GM21717 (cell line): Measurements from ENCODE around the gene CORO2B.
"Not testable (repeated sequence)": the region's sequence is repeated elsewhere in the genome, so short reads cannot be mapped to it uniquely, and the experiment has no call there.

Experiments
- ATAC-seq: cut with Tn5 transposase; IDR thresholded peaks from one replicate; pipeline ENCODE4 v1.9.1; 2021; ENCODE audit warnings: mild to moderate bottlenecking, moderate library complexity; ENCODE audit not compliant: unreplicated experiment

CORO2B gene

DNA sequence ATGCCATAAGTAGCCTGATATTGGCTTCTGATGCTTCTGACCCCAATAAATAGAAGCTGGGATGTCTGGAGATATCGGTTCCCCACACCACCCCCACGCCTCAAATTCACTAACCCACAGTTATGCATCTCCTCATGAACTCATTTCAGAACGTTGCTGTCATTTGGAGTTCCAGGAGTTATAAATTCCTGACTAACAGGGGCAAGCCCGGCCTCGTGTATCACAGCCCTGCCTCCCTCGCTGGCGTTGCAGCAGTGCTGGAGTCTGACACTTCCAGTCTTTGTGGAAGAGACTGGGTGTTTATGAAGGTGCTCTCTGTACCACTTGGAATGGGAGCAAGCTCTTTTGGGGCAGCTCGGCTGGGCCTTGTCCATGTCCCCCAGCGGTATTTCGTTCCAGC, 140.9 kb downstream of the CORO2B start:
- no peak for ATAC-seq

- no peak for ATAC-seq
Observed at GRCh38 chr15:68721886-68722285, 143.1 kb downstream of the CORO2B start.

DNA sequence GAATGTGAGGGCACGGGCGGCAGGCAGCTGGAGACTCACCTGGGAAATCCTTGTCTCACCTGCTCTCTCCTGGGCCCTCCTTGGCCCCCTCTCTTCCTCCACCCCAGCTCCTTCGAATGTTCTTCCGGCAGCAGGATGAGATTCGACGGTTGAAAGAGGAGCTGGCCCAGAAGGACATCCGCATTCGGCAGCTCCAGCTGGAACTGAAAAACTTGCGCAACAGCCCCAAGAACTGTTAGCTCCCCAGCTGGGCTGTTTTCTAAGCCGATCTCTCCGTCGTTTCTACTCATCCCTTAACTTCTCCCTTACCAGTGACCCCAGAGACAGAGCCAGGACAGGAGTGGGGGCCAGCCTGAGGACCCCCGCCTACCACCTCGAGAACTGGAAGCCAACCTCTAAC, 146.9 kb downstream of the CORO2B start:
- no peak for ATAC-seq

GRCh38 chr15:68726246-68726645, 147.5 kb downstream of the CORO2B start:
- no peak for ATAC-seq

- no peak for ATAC-seq
Observed at GRCh38 chr15:68729789-68730411, 151.1 kb downstream of the CORO2B start.

DNA sequence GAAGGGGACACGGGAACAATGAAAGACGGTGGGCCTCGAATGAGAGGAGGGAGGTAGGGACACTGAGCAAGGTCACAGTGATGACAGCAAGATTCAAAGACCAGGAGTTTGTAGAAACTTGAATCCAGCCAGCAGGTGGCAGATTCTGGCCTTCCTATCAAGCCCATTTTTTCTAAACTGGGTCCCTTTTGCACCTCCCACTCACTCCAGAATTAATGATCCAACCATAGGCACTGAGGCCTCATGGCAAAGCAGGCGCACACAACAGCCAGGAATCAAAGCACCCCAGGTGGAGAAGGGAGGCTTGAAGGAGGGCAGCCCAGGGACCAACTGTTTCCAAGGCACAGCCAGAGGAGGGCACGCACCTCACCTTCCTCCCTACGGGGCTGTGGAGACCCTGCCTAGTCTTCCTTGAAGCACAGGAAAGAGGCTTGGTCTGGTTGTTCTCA, 151.7 kb downstream of the CORO2B start:
- ATAC-seq = no peak

DNA sequence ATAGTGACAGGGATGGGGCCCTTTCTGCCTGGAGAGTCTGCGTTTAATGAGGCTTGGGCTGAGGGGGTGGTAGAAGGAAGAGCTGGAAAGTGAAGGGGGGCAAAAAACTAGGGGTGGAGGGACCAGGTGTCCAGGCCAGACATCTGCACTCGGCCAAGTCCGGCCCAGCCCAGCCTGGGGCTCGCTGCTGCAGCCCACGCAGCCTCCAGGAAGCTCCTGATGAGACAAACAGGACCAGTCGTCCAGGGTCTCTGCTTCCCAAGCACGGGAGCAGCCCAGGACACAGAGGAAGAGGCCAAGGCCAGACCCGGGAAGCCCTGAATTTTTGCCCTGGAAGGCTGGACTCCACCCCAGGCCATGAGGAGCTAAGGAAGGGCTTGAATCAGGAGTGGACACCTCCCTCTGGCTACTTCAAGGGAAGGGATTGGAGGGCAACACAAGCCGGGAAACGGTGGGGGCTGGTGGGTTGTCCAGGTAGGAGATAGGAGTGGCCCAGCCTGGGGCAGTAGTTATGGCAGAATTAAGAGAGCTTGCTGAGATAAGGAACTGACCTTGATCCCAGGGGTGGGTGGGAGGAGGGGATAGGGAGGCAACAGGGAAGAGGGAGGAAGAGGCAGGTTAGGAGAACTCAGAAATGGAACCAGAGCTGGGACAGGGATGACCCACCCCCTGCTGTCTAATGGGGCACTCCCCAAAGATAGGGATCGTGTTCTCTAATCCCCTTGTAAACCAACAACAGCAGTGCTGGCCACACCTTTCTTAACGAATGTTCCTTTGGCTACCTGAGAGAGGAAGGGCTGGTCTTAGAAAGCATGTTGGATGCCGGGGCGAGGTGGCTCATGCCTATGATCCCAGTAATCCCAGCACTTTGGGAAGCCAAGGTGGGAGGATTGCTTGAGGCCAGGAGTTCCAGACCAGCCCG, 152.4 kb downstream of the CORO2B start:
- no peak for ATAC-seq

GRCh38 chr15:68732451-68732850, 153.7 kb downstream of the CORO2B start:
- no peak for ATAC-seq

DNA sequence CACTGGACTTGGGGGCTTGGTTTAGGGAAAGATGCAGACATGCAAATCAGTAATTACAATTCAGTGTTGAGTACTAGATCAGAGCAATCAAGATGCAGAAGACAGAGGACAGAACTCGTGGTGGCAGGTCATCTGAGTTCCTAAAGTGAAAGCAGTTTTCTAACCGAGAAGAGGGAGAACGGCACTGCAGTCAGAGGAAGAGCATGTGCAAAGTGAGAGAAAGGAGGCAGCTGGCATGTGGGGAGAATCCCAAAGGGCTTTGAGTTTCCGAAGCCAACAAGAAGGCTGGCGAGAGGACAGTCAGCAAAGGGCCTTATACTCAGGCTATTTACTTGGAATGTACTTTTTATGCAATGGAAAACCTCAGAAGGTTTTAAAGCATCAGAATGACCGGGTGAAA, 154.9 kb downstream of the CORO2B start:
- no peak for ATAC-seq

DNA sequence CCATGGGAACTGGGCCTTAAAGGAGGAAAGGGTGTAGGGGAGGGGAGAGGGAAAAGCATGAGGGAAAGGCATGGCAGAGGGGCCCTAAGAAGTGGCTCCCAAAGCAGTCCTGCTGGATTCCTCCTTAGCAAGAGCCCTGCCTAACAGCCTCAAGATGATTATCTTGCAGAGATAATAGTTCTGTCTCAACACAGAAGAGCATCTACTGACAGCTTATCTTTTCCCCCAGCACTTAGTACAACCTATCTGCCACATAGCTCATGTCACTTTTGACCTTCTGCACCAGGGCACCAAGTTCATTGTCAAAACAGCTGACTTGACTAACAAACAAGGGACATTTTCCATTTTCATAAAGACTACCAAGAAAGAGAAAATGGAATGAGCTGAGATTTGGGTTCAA, 155.6 kb downstream of the CORO2B start:
- ATAC-seq = no peak

DNA sequence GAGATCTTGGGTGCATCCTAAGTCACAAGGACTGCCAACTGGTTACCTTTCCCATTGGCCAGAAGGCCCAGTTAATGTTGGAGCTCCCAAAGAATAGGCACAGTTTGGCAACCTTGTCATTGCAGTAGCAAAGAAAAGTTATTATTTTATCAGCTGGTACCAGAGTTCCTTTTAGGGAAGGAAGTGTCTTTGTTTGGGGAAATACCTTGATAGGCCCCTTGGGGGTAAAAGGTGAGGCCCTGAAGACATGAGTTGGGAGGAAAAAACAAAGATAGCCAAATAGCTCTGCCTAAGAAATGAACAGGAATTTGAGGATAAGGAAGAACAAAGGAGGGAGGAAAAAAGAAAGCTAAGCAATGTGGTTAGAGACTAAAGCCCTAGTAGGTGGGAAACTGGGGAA, 156.1 kb downstream of the CORO2B start:
- ATAC-seq = no peak

GRCh38 chr15:68735610-68736009, 156.8 kb downstream of the CORO2B start:
- no peak for ATAC-seq

- no peak for ATAC-seq
Observed at GRCh38 chr15:68739390-68740080, 160.7 kb downstream of the CORO2B start.

DNA sequence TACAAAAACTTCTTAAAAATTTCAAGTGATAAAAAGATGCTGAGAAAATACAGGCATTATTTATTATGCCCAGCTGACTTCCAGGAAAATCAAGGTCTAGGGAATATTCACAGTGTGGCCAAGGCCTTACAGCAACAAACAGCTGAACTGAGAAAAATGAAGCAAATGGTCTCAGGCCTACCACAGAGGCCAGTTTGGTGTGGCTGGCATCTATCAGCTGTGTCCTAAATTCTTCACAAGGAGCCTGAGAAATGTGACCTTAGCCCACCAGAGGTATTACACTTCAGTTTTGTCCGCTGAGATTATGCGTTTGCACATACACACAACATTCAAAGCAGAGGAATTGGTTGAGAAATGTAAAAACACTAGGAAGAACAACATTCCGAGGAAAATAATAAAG, 164.5 kb downstream of the CORO2B start:
- no peak for ATAC-seq

DNA sequence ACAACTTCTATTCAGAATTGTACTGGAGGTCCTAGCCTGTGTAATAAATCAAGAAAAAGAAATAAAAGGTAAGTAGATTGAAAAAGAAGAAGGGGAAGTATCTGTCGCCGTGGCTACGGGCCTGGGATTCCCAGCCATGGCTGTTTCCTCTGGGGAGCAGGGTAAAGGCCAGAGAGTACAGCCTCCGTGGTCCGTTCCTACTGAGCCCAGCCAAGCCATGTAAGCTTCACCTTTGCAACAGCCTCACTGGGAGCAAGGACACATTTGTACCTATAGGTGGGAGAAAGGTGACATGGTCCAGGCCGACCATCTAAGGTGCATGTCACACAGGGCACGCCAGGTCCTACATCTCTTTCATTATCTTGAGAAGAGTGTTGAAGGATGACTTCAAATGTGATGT, 170.6 kb downstream of the CORO2B start:
- no peak for ATAC-seq

DNA sequence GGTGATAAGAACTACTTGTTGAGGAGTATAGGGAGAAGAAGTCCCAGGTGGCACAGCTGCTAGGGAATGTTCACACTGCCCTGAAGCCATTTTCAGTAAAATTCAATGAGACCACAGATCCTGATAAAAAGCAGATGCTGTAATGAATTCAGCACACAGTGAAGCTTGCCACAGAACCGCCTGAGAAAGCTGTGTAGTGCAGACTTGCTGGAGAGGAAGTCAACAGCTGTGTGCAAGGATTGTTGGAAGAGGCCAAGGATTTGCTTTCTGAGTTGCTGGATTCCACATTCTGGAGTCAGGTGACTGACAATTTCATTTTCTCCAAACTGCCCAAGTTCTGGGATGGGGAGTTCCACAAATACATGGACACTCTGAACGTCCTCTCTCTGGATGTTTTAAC, 171.0 kb downstream of the CORO2B start:
- ATAC-seq = no peak

DNA sequence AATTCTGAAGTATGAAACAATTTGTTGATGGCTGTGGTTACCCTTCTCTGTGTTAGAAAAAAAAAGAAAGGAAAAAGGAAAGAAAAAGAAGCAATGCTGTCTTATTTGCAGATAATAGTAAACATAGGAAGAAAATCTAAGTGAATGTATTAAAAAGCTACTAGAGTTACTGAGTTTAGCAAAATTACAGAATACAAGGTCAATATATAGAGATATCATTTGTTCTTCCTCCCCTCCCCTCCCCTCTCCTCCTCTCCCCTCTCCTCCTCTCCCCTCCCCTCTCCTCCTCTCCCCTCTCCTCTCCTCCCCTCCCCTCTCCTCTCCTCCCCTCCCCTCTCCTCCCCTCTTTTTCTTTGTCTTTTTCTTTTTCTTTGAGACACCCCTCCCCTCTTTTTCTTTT, 172.8 kb downstream of the CORO2B start:
- ATAC-seq = no peak

GRCh38 chr15:68755731-68756130, 176.9 kb downstream of the CORO2B start:
- ATAC-seq = no peak

DNA sequence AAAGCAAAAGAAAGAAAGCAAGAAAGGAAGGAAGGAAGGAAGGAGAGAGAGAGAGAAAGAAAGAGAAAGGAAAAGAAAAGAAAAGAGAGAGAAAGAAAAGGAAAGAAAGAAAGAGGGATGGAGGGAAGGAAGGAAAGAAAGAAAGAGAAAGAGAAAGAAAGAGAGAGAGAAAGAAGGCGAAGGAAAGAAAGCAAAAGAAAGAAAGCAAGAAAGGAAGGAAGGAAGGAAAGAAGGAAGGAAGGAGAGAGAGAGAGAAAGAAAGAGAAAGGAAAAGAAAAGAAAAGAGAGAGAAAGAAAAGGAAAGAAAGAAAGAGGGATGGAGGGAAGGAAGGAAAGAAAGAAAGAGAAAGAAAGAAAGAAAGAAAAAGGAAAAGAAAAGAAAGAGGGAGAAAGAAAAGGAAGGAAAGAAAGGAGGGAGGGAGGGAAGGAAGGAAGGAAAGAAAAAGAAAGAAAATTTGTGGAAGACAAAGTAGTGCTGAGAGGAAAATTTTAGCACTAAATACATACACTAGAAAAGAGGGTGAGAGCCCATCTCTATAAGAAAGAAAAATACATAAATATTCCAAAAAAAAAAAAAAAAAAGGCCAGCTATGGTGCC, 181.3 kb downstream of the CORO2B start:
- not testable (repeated sequence) for ATAC-seq

DNA sequence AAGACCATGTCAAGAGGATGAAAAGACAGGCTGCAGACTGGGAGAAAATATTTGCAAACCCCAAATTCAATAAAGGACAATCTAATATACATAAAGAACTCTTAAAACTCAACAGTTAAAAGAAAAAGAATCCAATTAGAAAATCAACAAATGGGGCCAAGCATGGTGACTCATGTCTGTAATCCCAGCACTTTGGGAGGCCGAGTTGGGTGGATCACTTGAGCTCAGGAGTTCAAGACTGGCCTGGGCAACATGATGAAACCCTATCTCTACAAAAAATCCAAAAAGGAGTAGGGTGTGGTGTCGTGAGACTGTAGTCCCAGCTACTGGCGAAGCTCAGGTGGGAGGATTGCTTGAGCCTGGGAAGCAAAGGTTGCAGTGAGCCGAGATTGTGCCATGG, 184.3 kb downstream of the CORO2B start:
- no peak for ATAC-seq

- no peak for ATAC-seq
Observed at GRCh38 chr15:68764090-68764489, 185.3 kb downstream of the CORO2B start.
